IMR-90 (cell line): Measurements from ENCODE around the gene OR1M1. TPM values are rescaled to one million over a fixed set of nuclear protein-coding genes. Genes with fewer than 3 reads are reported as not detected.
A peak's percentile ranks its signal among the peaks of the same experiment; 100 is the strongest.

ENCODE experiments used
- ATAC-seq: fragments of 200-7000 bp; cut with Tn5 transposase; 2 replicates; pipeline ENCODE4 v1.9.1; 2020; ENCODE audit warnings: low read depth, mild to moderate bottlenecking, moderate library complexity
- BruUV-seq: library from RNA; stranded (reverse); fragments of 400-500 nt; replicated peaks from 2 replicates; lab custom pipeline; 2021; lab: Mats Ljungman, UMichigan
- CTCF ChIA-PET: fragments of 300-600 bp; formaldehyde crosslinking; extraction: SDS; loops from one replicate; lab custom pipeline; 2021; ENCODE audit warnings: antibody characterized with exemption; lab: Yijun Ruan, JAX
- POLR2A ChIA-PET: fragments of 300-600 bp; sonication (Branson Sonifier 250); formaldehyde crosslinking; loops from one replicate; lab custom pipeline; 2022; ENCODE audit warnings: antibody characterized with exemption; ENCODE audit not compliant: unreplicated experiment; lab: Charles Lee
- DNase-seq: peaks from one replicate; pipeline ENCODE4 v3.0.0; 2013
- H2AFZ ChIP-seq: replicated peaks from 2 replicates; pipeline ENCODE3; 2013; ENCODE audit warnings: low read length, mild to moderate bottlenecking; ENCODE audit not compliant: poor library complexity
- H2AK5ac ChIP-seq: 2 replicates; pipeline ENCODE4 v1.6.1; 2013; ENCODE audit warnings: low read depth, low read length, inconsistent platforms
- H2AK9ac ChIP-seq: replicated peaks from 2 replicates; pipeline ENCODE3; 2013; ENCODE audit warnings: mild to moderate bottlenecking, low read depth, low read length, moderate library complexity; ENCODE audit not compliant: poor library complexity
- H2BK120ac ChIP-seq: 2 replicates; pipeline ENCODE4 v1.6.1; 2013; ENCODE audit warnings: low read depth, low read length, inconsistent platforms
- H2BK15ac ChIP-seq: 3 replicates; pipeline ENCODE4 v1.6.1; 2013; ENCODE audit warnings: low read depth, low read length, inconsistent platforms
- H2BK20ac ChIP-seq: 2 replicates; pipeline ENCODE4 v1.6.1; 2013; ENCODE audit warnings: low read depth, mild to moderate bottlenecking, inconsistent platforms, low read length, moderate library complexity
- H2BK5ac ChIP-seq: 2 replicates; pipeline ENCODE4 v1.6.1; 2013; ENCODE audit warnings: mild to moderate bottlenecking, low read depth, low read length, inconsistent platforms; ENCODE audit not compliant: poor library complexity, severe bottlenecking
- H3K14ac ChIP-seq: replicated peaks from 2 replicates; pipeline ENCODE4 v1.6.1; 2013; ENCODE audit warnings: low read depth, low read length, inconsistent platforms
- H3K18ac ChIP-seq: 2 replicates; pipeline ENCODE4 v1.6.1; 2013; ENCODE audit warnings: low read depth, low read length, control low read depth
- H3K23ac ChIP-seq: 2 replicates; pipeline ENCODE4 v1.6.1; 2013; ENCODE audit warnings: low read depth, low read length, inconsistent platforms
- H3K27ac ChIP-seq: 2 replicates; pipeline ENCODE4 v1.5.1; 2013; ENCODE audit warnings: mild to moderate bottlenecking, control low read depth, low read length; ENCODE audit not compliant: insufficient read depth
- H3K27me3 ChIP-seq: 2 replicates; pipeline ENCODE4 v1.6.1; 2013; ENCODE audit warnings: low read length; ENCODE audit not compliant: control insufficient read depth, insufficient read depth
- H3K36me3 ChIP-seq: 2 replicates; pipeline ENCODE4 v1.6.1; 2013; ENCODE audit warnings: low read length, mixed read lengths; ENCODE audit not compliant: control insufficient read depth, insufficient read depth
- H3K4ac ChIP-seq: 2 replicates; pipeline ENCODE4 v1.6.1; 2013; ENCODE audit warnings: low read depth, low read length, inconsistent platforms
- H3K4me1 ChIP-seq: 2 replicates; pipeline ENCODE4 v1.6.1; 2013; ENCODE audit warnings: low read length, mixed read lengths; ENCODE audit not compliant: control insufficient read depth, insufficient read depth
- H3K4me2 ChIP-seq: 2 replicates; pipeline ENCODE4 v1.6.1; 2013; ENCODE audit warnings: low read depth, mild to moderate bottlenecking, control low read depth, low read length, moderate library complexity
- H3K4me3 ChIP-seq: 2 replicates; pipeline ENCODE4 v1.5.1; 2013; ENCODE audit warnings: low read depth, mild to moderate bottlenecking, control low read depth, low read length, moderate library complexity; ENCODE audit not compliant: insufficient read depth
- H3K56ac ChIP-seq: 2 replicates; pipeline ENCODE4 v1.6.1; 2013; ENCODE audit warnings: low read length, inconsistent platforms; ENCODE audit not compliant: insufficient read depth; ENCODE audit errors: extremely low read depth
- H3K79me1 ChIP-seq, 2 experiments: 2 replicates each; pipeline ENCODE4 v1.6.1; 2013; ENCODE audit warnings: low read length in 2 of 2, inconsistent platforms in 1 of 2, low read depth in 1 of 2
- H3K9ac ChIP-seq: 2 replicates; pipeline ENCODE4 v1.6.1; 2013; ENCODE audit warnings: low read depth, low read length, control low read depth
- H3K9me1 ChIP-seq: 2 replicates; pipeline ENCODE4 v1.6.1; 2013; ENCODE audit warnings: low read length, inconsistent platforms; ENCODE audit not compliant: insufficient read depth
- H3K9me3 ChIP-seq: 2 replicates; pipeline ENCODE4 v1.6.1; 2013; ENCODE audit warnings: low read length; ENCODE audit not compliant: control insufficient read depth, insufficient read depth
- H4K20me1 ChIP-seq: 2 replicates; pipeline ENCODE4 v1.6.1; 2013; ENCODE audit warnings: low read length, inconsistent platforms; ENCODE audit not compliant: insufficient read depth
- H4K5ac ChIP-seq: 2 replicates; pipeline ENCODE4 v1.6.1; 2013; ENCODE audit warnings: mild to moderate bottlenecking, low read depth, low read length, control low read depth
- H4K8ac ChIP-seq, 2 experiments: 2 replicates each; pipeline ENCODE4 v1.6.1; 2013; ENCODE audit warnings: low read depth in 2 of 2, low read length in 2 of 2, control low read depth in 1 of 2, inconsistent platforms in 1 of 2
- H4K91ac ChIP-seq: 2 replicates; pipeline ENCODE4 v1.6.1; 2013; ENCODE audit warnings: low read depth, low read length, inconsistent platforms; ENCODE audit not compliant: insufficient read depth
- CHD1 ChIP-seq: IDR thresholded peaks from 2 replicates; pipeline ENCODE4 v1.6.1; 2012; ENCODE audit warnings: low read depth, low read length, improper control_type of control experiment
- CTCF ChIP-seq: conservative IDR thresholded peaks from 2 replicates; pipeline ENCODE4 v1.5.1; 2012; ENCODE audit warnings: mild to moderate bottlenecking, low read depth, low read length, improper control_type of control experiment
- ELK1 ChIP-seq: fragments of 150-350 bp; IDR thresholded peaks from 2 replicates; pipeline ENCODE4 v1.6.1; 2016; ENCODE audit warnings: low read depth, mild to moderate bottlenecking, low read length, moderate library complexity, borderline replicate concordance
- FOS ChIP-seq: fragments of 150-350 bp; IDR thresholded peaks from 2 replicates; pipeline ENCODE4 v1.6.1; 2016; ENCODE audit warnings: low read depth, low read length
- MAFK ChIP-seq: IDR thresholded peaks from 2 replicates; pipeline ENCODE4 v1.6.1; 2012; ENCODE audit warnings: low read depth, low read length, improper control_type of control experiment
- POLR2A ChIP-seq: IDR thresholded peaks from 2 replicates; pipeline ENCODE4 v1.6.1; 2012; ENCODE audit warnings: mild to moderate bottlenecking, low read depth, low read length
- RCOR1 ChIP-seq: IDR thresholded peaks from 2 replicates; pipeline ENCODE4 v1.6.1; 2012; ENCODE audit warnings: mild to moderate bottlenecking, low read length, improper control_type of control experiment; ENCODE audit not compliant: insufficient replicate concordance
- WGBS, 2 experiments: methylation state at CpG; one replicate each; pipeline versions ENCODE4 v1.1.5 to v1.1.7; 2013; ENCODE audit warnings: missing lambda C conversion rate in 2 of 2; ENCODE audit not compliant: insufficient read length in 1 of 2; ENCODE audit errors: extremely low coverage in 2 of 2; 5-methylcytosine and 5-hydroxymethylcytosine counted together
- dilution Hi-C: fragments of 300-500 bp; cut with HindIII; formaldehyde crosslinking; loops from one replicate; pipeline ENCODE4 v1.14.3; 2018; ENCODE audit warnings: low sequenced_read_pairs; ENCODE audit not compliant: unreplicated experiment
- in situ Hi-C: fragments of 300-500 bp; cut with MboI; formaldehyde crosslinking; loops from 3 replicates; pipeline ENCODE4 v1.14.3; 2019; ENCODE audit warnings: low sequenced_read_pairs, inconsistent platforms, mixed read lengths
- intact Hi-C: fragments of 100-400 bp; cut with micrococcal nuclease; formaldehyde crosslinking; loops from 2 replicates; pipeline ENCODE4 v1.10.0; 2022
- polyA plus RNA-seq, 3 experiments: library from polyadenylated mRNA; depleted of rRNA; stranded (reverse); fragments of >200 nt; gene quantifications; 2 replicates each; pipeline ENCODE4 v1.2.3, GENCODE V29; 2012; ENCODE audit warnings: low replicate concordance in 1 of 3
- total RNA-seq: library from RNA; depleted of rRNA; stranded (reverse); fragments of >200 nt; gene quantifications from 2 replicates; pipeline ENCODE4 v1.2.3, GENCODE V29; 2012

The OR1M1 gene
- total and polyA plus RNA-seq, 2 of the 4 experiments (the other 2 are of a cell fraction): not detected

GRCh38 chr19:9128171-9128570 is 41.3 kb downstream of the OR1M1 start:
- dilution Hi-C loops: no loop called here
- TF ChIP-seq CHD1: no peak
- TF ChIP-seq CTCF: no peak
- no peak for TF ChIP-seq RCOR1
- TF ChIP-seq FOS: no peak
- TF ChIP-seq POLR2A: no peak
- no peak for TF ChIP-seq ELK1
- TF ChIP-seq MAFK: no peak
- H3K14ac ChIP-seq: no peak overlapping the region
- DNase-seq (peak; percentile 4), ATAC-seq (peak; percentile 27; the same call in 1 of the 2 replicates)
- no peak overlapping the region for H4K8ac ChIP-seq
- H3K9me3 ChIP-seq: no peaks in the 10 kb centered on the region; the same call in 1 of the 2 replicates
- BruUV-seq: no TSS peak
- CTCF ChIA-PET: no interaction called here
- no peak overlapping the region for H2AK5ac ChIP-seq
- H2BK15ac ChIP-seq: no peak overlapping the region
- no peak overlapping the region for H3K18ac ChIP-seq
- H4K20me1 ChIP-seq: no peaks in the 10 kb centered on the region
- H3K4me3 ChIP-seq: no peak overlapping the region
- H4K91ac ChIP-seq: no peak overlapping the region
- POLR2A ChIA-PET: no interaction called here
- H3K4ac ChIP-seq: no peak overlapping the region
- no peak overlapping the region for H3K27ac ChIP-seq
- H3K79me1 ChIP-seq: no peaks in the 10 kb centered on the region
- WGBS, 2 experiments: no CpG with 5 or more reads among the region's 3 CpGs
- no peak overlapping the region for H2BK120ac ChIP-seq
- H2AK9ac ChIP-seq: no peak overlapping the region
- H4K5ac ChIP-seq: no peak overlapping the region
- H3K27me3 ChIP-seq: no peaks in the 10 kb centered on the region
- in situ Hi-C loops: loop anchor here (25.0 kb wide), 1 partner anchor 934 kb away; no protein-coding TSS in a partner anchor
- H3K56ac ChIP-seq: no peak overlapping the region
- no peak overlapping the region for H3K4me2 ChIP-seq
- intact Hi-C loops: no loop called here
- no peaks in the 10 kb centered on the region for H3K9me1 ChIP-seq
- H2BK5ac ChIP-seq: no peak overlapping the region
- no peaks in the 10 kb centered on the region for H3K4me1 ChIP-seq
- H3K23ac ChIP-seq: no peak overlapping the region
- H3K36me3 ChIP-seq: no peaks in the 10 kb centered on the region
- H2BK20ac ChIP-seq: no peak overlapping the region
- no peak overlapping the region for H3K9ac ChIP-seq
- H2AFZ ChIP-seq: no peak overlapping the region
